Neural cell (in vitro differentiated cells): ENCODE measurements around the gene PMF1. TPM values are rescaled to one million over a fixed set of nuclear protein-coding genes. Genes with fewer than 3 reads are reported as not detected.

Experiments
- H2AFZ ChIP-seq: fragments of 200-600, 300-800 bp; sonication (generic), shearing (Covaris generic); 2 replicates; pipeline ENCODE4 v1.6.0; 2014; ENCODE audit warnings: low read depth, mild to moderate bottlenecking, antibody characterized with exemption, low read length, moderate library complexity
- H3F3A ChIP-seq: fragments of 200-600 bp; shearing (Covaris generic); 2 replicates; pipeline ENCODE4 v1.6.1; 2016; ENCODE audit warnings: mild to moderate bottlenecking, moderate library complexity, mixed read lengths, antibody characterized with exemption, low read length; ENCODE audit not compliant: insufficient read depth, poor library complexity, severe bottlenecking
- H3K27ac ChIP-seq: fragments of 200-600, 300-800 bp; sonication (generic), shearing (Covaris generic); 2 replicates; pipeline ENCODE4 v1.5.1; 2014; ENCODE audit warnings: mild to moderate bottlenecking, low read length, moderate library complexity
- H3K27me3 ChIP-seq: fragments of 300-800, 200-600 bp; sonication (generic), shearing (Covaris generic); 2 replicates; pipeline ENCODE4 v1.6.0; 2014; ENCODE audit warnings: mild to moderate bottlenecking, low read depth, low read length, moderate library complexity; ENCODE audit not compliant: insufficient read depth
- H3K36me3 ChIP-seq: fragments of 300-800, 200-600 bp; sonication (generic), shearing (Covaris generic); 2 replicates; pipeline ENCODE4 v1.5.1; 2014; ENCODE audit warnings: mild to moderate bottlenecking, antibody characterized with exemption, low read length, moderate library complexity; ENCODE audit not compliant: insufficient read depth
- H3K4me2 ChIP-seq: fragments of 300-800, 200-600 bp; sonication (generic), shearing (Covaris generic); 2 replicates; pipeline ENCODE4 v1.6.0; 2014; ENCODE audit warnings: mild to moderate bottlenecking, low read length
- H3K4me3 ChIP-seq: fragments of 300-800, 200-600 bp; sonication (generic), shearing (Covaris generic); 2 replicates; pipeline ENCODE4 v1.5.1; 2014; ENCODE audit warnings: mild to moderate bottlenecking, low read length, moderate library complexity
- H3K79me2 ChIP-seq: fragments of 200-600 bp; shearing (Covaris generic); replicated peaks from 2 replicates; pipeline ENCODE4 v1.6.0; 2014; ENCODE audit warnings: mild to moderate bottlenecking, low read length, moderate library complexity; ENCODE audit not compliant: insufficient read depth
- H3K9ac ChIP-seq: fragments of 300-800, 200-600 bp; sonication (generic), shearing (Covaris generic); 2 replicates; pipeline ENCODE4 v1.6.1; 2016; ENCODE audit warnings: mild to moderate bottlenecking, low read length, mixed read lengths
- H3K9me2 ChIP-seq: fragments of 200-600 bp; shearing (Covaris generic); 2 replicates; pipeline ENCODE4 v1.6.1; 2016; ENCODE audit warnings: mild to moderate bottlenecking, low read length, mixed read lengths; ENCODE audit not compliant: insufficient read depth
- H3K9me3 ChIP-seq: fragments of 200-600, 300-800 bp; sonication (generic), shearing (Covaris generic); 2 replicates; pipeline ENCODE4 v1.6.1; 2016; ENCODE audit warnings: mild to moderate bottlenecking, mixed run types, low read length, moderate library complexity, mixed read lengths
- H4K20me1 ChIP-seq: fragments of 200-600 bp; shearing (Covaris generic); 2 replicates; pipeline ENCODE4 v1.6.1; 2016; ENCODE audit warnings: mild to moderate bottlenecking, mixed run types; ENCODE audit not compliant: insufficient read depth
- CTCF ChIP-seq: fragments of 450-650 bp; IDR thresholded peaks from 2 replicates; pipeline ENCODE4 v1.5.1; 2014; ENCODE audit warnings: antibody characterized with exemption, mild to moderate bottlenecking, moderate library complexity; ENCODE audit not compliant: poor library complexity, severe bottlenecking
- EP300 ChIP-seq: fragments of 450-650 bp; conservative IDR thresholded peaks from 2 replicates; pipeline ENCODE4 v1.6.1; 2014; ENCODE audit warnings: antibody characterized with exemption, mild to moderate bottlenecking, moderate library complexity; ENCODE audit not compliant: poor library complexity, severe bottlenecking
- EZH2 ChIP-seq: fragments of 200-600, 300-800 bp; shearing (Covaris generic), sonication (generic); IDR thresholded peaks from 2 replicates; pipeline ENCODE4 v1.6.1; 2014; ENCODE audit warnings: antibody characterized with exemption, low read length, borderline replicate concordance, mild to moderate bottlenecking; ENCODE audit not compliant: insufficient read depth, poor library complexity, severe bottlenecking
- MXI1 ChIP-seq: fragments of 450-650 bp; conservative IDR thresholded peaks from 2 replicates; pipeline ENCODE4 v1.6.1; 2014; ENCODE audit warnings: antibody characterized with exemption, mild to moderate bottlenecking; ENCODE audit not compliant: poor library complexity, severe bottlenecking
- POLR2AphosphoS5 ChIP-seq: IDR thresholded peaks from 2 replicates; pipeline ENCODE4 v1.6.1; 2012
- RAD21 ChIP-seq: fragments of 450-650 bp; conservative IDR thresholded peaks from 2 replicates; pipeline ENCODE4 v1.6.1; 2014; ENCODE audit warnings: antibody characterized with exemption, mild to moderate bottlenecking, moderate library complexity
- REST ChIP-seq: IDR thresholded peaks from 2 replicates; pipeline ENCODE4 v1.6.1; 2012; ENCODE audit warnings: borderline replicate concordance
- SMC3 ChIP-seq: fragments of 450-650 bp; conservative IDR thresholded peaks from 2 replicates; pipeline ENCODE4 v1.6.1; 2014; ENCODE audit warnings: antibody characterized with exemption, mild to moderate bottlenecking, moderate library complexity; ENCODE audit not compliant: poor library complexity
- TAF1 ChIP-seq: IDR thresholded peaks from 2 replicates; pipeline ENCODE4 v1.6.1; 2012; ENCODE audit warnings: low read depth
- polyA plus RNA-seq: library from polyadenylated mRNA; depleted of rRNA; stranded (reverse); fragments of >200 nt; gene quantifications from 2 replicates; pipeline ENCODE4 v1.2.3, GENCODE V29; 2014

Gene PMF1
- polyA plus RNA-seq, 1 donor from 2014 or later = 97.0 TPM

GRCh38 chr1:156259805-156260204 is 47.0 kb downstream of the PMF1 start:
- no peaks in the 10 kb centered on the region for H3F3A ChIP-seq
- H3K36me3 ChIP-seq = no peaks in the 10 kb centered on the region
- H2AFZ ChIP-seq = no peak overlapping the region
- H3K27me3 ChIP-seq = no peaks in the 10 kb centered on the region
- no peak overlapping the region for H3K4me3 ChIP-seq
- no peaks in the 10 kb centered on the region for H4K20me1 ChIP-seq
- H3K4me2 ChIP-seq = no peak overlapping the region
- H3K9me3 ChIP-seq = no peaks in the 10 kb centered on the region
- no peaks in the 10 kb centered on the region for H3K79me2 ChIP-seq
- H3K27ac ChIP-seq = no peak overlapping the region
- H3K9ac ChIP-seq = no peak overlapping the region
- TF ChIP-seq POLR2AphosphoS5 (no peak), SMC3 (no peak), EZH2 (no peak), EP300 (no peak), RAD21 (no peak), CTCF (no peak), REST (no peak), TAF1 (no peak), MXI1 (no peak)
- no peaks in the 10 kb centered on the region for H3K9me2 ChIP-seq

GRCh38 chr1:156260896-156261295 is 48.1 kb downstream of the PMF1 start:
- Histone ChIP-seq H2AFZ (no peak overlapping the region), H3K27ac (no peak overlapping the region), H3K79me2 (no peaks in the 10 kb centered on the region), H3F3A (no peaks in the 10 kb centered on the region), H3K4me3 (no peak overlapping the region), H3K9ac (no peak overlapping the region), H3K9me2 (no peaks in the 10 kb centered on the region), H3K36me3 (no peaks in the 10 kb centered on the region), H3K9me3 (no peaks in the 10 kb centered on the region), H3K4me2 (no peak overlapping the region), H3K27me3 (no peaks in the 10 kb centered on the region), H4K20me1 (no peaks in the 10 kb centered on the region)
- no peak for TF ChIP-seq RAD21
- TF ChIP-seq REST = no peak
- TF ChIP-seq MXI1 = no peak
- TF ChIP-seq EP300 = no peak
- no peak for TF ChIP-seq TAF1
- no peak for TF ChIP-seq EZH2
- TF ChIP-seq CTCF = no peak
- no peak for TF ChIP-seq SMC3
- no peak for TF ChIP-seq POLR2AphosphoS5
